Bronchial epithelial cell (primary cell): ENCODE data around the gene TFF1. TPM values are rescaled to one million over a fixed set of nuclear protein-coding genes. Genes with fewer than 3 reads are reported as not detected.

Experiments
- DNase-seq: peaks from one replicate; pipeline ENCODE4 v3.0.0-alpha.2; 2010; ENCODE audit warnings: low read depth
- FAIRE-seq: peaks from 2 replicates; lab custom pipeline; 2011; peaks lifted over from hg19 to GRCh38; lab: Jason Lieb, UNC
- H3K27me3 ChIP-seq: 2 replicates; pipeline ENCODE4 v1.5.1; 2011; ENCODE audit warnings: low read length; ENCODE audit not compliant: control insufficient read depth, insufficient read depth
- H3K36me3 ChIP-seq: 2 replicates; pipeline ENCODE4 v1.5.1; 2011; ENCODE audit warnings: low read length; ENCODE audit not compliant: control insufficient read depth, insufficient read depth
- H3K4me3 ChIP-seq: 2 replicates; pipeline ENCODE4 v1.5.1; 2011; ENCODE audit warnings: mild to moderate bottlenecking, low read depth, low read length, control low read depth
- total RNA-seq: library from RNA; depleted of rRNA; stranded (reverse); fragments of >200 nt; gene quantifications from 2 replicates; pipeline ENCODE4 v1.2.1, GENCODE V29; 2014
- TF ChIP-seq, protein P1 (sequence below): IDR thresholded peaks from 2 replicates; pipeline ENCODE4 v1.5.1; 2011; ENCODE audit warnings: mild to moderate bottlenecking, moderate library complexity, low read length, control low read depth, inconsistent platforms; ENCODE audit not compliant: insufficient read depth, severe bottlenecking

TFF1 gene
- total RNA-seq, 1 donor from 2014 or later, result not detected

DNA sequence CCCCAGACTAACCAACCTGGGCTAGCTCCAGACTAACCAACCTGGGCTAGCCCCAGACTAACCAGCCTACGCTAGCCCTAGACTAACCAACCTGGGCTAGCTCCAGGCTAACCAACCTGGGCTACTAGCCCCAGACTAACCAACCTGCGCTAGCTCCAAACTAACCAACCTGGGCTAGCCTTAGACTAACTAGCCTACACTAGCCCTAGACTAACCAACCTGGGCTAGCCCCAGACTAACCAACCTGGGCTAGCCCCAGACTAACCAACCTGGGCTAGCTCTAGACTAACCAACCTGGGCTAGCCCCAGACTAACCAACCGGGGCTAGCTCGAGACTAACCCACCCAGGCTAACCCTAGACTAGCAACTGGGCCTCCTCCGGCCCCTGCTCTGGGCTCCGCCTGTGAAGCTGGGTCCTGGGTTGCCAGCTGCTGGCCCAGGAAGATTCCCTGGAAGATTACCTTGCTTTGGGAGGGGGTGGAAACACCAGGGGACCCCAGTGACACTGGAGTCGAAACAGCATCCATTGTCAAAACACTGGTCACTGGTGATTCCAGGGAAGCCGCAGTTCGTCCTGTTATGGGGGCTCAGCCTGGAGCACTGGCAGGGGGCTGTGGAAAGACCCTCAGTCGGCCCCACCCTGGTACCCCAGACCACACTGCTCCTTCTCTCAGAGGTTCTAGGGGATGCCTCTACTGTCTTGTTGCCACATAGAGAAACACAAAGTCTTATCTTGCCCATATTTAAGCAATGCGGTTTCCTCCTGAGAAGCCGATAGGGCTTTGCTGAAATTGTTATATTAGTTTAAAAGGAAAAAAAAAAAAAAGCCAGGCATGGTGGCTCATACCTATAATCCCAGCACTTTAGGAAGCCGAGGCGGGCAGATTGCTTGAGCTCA, 16.7 kb downstream of the TFF1 start:
- TF ChIP-seq, protein P1, sequence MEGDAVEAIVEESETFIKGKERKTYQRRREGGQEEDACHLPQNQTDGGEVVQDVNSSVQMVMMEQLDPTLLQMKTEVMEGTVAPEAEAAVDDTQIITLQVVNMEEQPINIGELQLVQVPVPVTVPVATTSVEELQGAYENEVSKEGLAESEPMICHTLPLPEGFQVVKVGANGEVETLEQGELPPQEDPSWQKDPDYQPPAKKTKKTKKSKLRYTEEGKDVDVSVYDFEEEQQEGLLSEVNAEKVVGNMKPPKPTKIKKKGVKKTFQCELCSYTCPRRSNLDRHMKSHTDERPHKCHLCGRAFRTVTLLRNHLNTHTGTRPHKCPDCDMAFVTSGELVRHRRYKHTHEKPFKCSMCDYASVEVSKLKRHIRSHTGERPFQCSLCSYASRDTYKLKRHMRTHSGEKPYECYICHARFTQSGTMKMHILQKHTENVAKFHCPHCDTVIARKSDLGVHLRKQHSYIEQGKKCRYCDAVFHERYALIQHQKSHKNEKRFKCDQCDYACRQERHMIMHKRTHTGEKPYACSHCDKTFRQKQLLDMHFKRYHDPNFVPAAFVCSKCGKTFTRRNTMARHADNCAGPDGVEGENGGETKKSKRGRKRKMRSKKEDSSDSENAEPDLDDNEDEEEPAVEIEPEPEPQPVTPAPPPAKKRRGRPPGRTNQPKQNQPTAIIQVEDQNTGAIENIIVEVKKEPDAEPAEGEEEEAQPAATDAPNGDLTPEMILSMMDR, result no peak
- Histone ChIP-seq H3K27me3 (peaks cover 1% of the 10 kb centered on the region), H3K36me3 (no peaks in the 10 kb centered on the region), H3K4me3 (no peak overlapping the region)
- no peak for DNase-seq
- FAIRE-seq, result no peak

DNA sequence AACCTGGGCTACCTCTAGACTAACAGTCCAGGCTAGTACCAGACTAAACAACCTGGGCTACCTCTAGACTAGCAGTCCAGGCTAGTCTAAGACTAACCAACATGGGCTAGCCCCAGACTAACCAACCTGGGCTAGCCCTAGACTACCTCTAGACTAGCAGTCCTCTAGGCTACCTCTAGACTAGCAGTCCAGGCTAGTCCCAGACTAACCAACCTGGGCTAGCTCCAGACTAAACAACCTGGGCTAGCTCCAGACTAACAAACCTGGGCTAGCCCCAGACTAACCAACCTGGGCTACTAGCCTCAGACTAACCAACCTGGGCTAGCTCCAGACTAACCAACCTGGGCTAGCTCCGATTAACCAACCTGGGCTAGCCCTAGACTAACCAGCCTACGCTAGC, 17.6 kb downstream of the TFF1 start:
- no peak for FAIRE-seq
- Histone ChIP-seq H3K36me3 (no peaks in the 10 kb centered on the region), H3K4me3 (no peak overlapping the region), H3K27me3 (no peaks in the 10 kb centered on the region)
- DNase-seq, result no peak
- TF ChIP-seq, protein P1, result no peak

DNA sequence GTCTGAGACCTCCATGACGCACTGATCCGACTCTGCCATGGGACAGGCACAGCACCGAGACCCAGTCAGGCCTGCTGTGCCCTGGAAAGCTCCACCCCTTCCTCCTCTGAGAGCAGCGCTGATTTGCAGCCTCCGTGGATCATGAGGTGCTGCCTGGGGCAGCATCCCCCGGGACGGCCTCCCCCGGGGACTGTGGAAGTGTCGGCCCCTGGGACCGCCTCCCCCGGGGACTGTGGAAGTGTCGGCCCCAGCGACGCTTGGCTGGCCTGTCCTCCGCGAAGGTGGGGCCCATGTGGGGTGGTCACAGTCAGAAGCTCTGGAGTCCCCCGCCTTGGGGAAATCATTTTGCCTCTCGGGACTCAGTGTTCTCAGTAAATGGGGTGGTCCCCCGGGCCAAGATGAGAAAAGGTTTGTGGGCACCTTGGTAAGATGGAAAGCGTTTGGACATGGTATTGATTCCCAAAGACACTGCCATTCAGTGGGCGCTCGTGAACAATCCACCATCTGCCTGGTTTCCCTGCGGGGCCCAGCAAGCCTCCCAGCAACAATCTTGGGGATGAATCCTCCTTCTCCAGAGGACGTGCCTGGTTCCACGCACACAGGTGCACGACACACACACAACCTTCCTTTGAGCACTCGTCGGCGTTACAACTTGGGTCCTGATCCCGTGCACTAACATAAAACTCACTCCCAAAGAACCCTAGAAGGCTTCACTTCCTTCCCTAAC, 18.6 kb downstream of the TFF1 start:
- FAIRE-seq (no peak), DNase-seq (no peak)
- no peak overlapping the region for H3K4me3 ChIP-seq
- H3K27me3 ChIP-seq, result no peaks in the 10 kb centered on the region
- no peaks in the 10 kb centered on the region for H3K36me3 ChIP-seq
- TF ChIP-seq, protein P1, result no peak

DNA sequence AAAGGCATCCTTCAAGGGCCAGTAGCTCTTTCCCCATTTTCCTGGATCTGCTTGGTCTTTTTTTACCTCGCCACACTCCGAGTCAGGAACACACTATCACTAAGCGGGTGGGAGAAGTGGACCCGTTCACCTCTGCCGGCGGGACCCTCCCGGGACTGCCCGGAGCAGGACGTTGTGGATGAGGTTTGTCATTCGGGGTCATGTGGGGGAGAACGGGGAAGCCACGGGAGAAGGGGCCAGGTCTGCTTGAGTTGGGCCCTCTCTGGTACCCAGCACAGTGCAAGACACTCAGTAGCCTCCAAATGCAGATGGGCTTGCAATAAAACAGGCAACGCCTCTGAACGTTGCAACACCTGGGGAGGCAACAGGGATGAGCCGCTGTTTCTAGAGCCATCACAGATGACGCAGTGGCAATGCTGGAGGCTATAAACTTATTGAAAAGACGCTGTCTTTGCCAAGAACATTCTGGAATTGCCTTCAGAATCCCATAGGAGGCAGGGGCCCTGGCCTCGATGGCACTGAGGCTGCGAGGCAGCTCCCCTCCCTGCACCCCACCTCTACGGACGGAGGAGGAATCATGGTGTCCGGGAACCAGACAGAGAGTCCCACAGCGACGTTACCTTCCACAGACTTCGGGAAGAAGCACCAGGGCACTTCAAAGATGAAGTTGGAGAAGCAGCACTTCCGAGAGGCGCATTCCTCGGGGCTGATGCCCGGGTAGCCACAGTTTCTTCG, 19.3 kb downstream of the TFF1 start:
- TF ChIP-seq, protein P1, result no peak
- DNase-seq (no peak), FAIRE-seq (no peak)
- Histone ChIP-seq H3K4me3 (no peak overlapping the region), H3K36me3 (no peaks in the 10 kb centered on the region), H3K27me3 (no peaks in the 10 kb centered on the region)

DNA sequence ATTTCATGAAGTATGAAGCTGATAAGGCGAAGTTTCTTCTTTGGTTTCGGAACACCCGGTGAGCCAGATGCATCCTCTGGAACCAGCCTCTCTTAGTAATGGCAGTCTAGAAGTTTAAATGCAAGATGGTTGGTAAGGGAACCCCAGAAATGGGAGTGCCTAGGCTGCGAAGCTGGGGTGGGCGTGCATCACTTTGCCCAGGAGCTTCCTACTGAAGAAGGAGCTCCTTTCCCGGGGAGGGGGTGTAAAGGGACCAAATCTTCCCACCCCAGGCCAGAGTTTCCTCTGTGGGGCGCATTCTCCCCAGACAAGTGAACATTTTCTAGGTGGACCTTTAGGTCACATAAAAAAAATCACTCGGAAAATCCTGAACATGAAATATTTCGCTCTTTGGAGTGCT, 19.9 kb downstream of the TFF1 start:
- Histone ChIP-seq H3K4me3 (no peak overlapping the region), H3K27me3 (no peaks in the 10 kb centered on the region), H3K36me3 (no peaks in the 10 kb centered on the region)
- DNase-seq, result no peak
- TF ChIP-seq, protein P1, result no peak
- no peak for FAIRE-seq
